ENCODE results near the gene NOS3.
"Not testable (repeated sequence)": the region's sequence is repeated elsewhere in the genome, so short reads cannot be mapped to it uniquely, and the experiment has no call there.

The NOS3 gene

DNA sequence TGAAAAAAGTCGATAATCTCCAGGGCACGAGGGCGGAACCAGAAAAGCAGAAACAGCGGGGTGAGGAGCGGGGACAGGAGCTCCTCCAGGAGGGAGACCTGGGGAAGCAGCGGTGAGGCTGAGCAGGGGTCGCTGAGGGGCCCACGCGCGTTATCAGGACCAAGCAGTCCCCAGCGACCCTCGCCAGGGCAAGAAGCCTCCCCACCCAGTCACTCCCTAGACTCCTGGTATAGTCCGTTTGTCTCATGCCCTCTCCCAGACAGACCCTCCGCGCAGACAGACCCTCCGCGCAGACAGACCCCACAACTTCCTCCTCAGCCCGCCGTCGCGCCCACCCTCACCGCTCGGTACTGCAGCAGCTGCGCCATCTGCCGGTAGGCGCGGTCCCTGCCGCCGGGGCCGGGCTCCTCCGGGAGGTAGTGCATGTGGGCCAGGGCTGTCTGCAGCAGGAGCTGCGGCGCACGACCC lies 27.2 kb downstream of the NOS3 start:
- no peak for DNase-seq (ENCODE audit: low read depth)

DNA sequence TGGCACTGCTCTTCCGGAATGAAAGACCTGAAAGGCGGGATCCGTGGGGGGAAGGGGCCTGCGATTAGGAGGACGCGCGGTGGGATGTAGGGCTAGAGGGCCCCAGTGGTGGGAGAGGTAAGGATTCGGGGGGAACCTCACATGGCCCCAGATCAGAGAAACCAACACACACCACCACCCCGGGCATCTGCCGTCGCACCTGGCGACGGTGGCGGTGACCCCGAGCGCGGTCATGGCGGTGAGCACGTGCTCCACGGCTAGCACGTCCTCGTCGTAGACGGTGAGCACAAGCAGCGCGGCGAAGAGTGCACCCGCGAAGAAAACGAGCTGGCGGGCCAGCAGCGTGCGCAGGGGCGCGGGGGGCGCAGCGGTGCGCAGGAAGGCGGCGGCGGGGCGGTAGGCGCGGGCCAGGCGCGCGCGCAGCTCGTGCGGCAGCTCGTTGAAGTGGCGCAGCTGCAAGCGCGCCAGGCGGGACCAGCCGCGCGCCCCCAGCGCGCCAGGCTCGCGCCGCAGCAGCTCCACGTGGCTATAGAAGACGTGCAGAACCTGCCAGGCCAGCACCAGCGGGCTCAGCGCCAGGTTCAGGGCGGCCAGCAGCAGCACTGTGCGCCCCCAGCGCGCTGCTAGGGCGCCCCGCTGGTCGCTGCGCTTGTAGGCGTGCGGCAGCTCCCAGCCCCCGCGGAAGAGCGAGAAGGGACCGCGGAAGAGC lies 27.8 kb downstream of the NOS3 start:
- DNase-seq (ENCODE audit: low read depth) = no peak

DNA sequence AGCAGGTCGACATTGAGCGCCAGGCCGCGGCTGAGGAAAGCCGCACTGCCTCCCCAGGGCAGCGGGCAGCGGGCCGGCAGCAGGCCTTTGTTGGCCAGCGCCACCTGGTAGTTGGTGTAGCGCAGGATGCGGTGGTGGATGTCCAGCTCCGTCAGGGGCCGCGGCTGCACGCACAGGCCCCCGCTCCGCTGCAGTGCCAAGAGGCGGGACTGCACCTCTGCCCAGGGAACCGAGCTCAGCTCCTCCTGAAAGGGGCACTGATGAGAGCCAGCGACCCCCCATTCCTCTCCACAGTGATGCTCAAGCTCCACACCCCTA lies 28.3 kb downstream of the NOS3 start:
- no peak for DNase-seq (ENCODE audit: low read depth)

DNA sequence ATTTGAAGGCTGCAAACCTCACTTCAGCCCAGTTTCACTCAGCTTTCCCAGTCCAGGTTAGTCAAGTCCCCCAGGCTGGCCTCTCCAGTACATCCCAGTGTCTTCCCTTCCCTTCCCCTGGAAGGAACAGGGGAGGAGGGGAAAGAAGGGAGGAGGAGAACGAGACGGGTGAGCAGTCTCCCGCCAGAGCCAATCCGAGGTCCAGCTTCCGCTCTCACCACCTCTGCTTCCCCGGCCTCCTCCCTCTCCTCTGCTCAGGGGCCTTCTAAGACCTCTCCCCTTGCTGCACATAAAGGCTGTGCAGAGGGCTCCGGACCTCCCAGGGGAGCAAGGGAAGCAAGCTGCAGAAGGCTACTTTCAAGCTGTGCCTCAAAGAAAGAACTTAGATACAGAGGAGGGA lies 29.4 kb downstream of the NOS3 start:
- DNase-seq (ENCODE audit: low read depth) = no peak

DNA sequence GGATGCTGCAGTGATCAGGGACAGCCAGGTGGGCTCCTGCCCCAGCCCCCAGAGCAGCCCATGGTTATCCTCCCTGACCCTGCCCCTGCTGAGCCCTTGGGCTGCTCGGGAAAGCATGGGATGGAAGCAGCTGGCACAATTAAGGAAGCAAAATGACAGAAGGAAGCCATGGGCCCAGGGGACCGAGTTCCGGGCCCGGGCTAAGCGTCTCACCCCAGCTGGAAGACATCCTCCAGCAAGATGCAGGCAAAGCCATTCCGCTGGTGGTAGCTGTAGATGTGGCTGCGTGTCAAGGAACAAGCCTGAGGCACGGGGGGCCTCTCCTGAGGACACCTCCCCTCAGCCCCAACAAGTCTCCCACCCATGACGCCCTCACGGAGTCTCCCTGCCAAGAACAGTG lies 32.4 kb downstream of the NOS3 start:
- DNase-seq (ENCODE audit: low read depth) = no peak

DNA sequence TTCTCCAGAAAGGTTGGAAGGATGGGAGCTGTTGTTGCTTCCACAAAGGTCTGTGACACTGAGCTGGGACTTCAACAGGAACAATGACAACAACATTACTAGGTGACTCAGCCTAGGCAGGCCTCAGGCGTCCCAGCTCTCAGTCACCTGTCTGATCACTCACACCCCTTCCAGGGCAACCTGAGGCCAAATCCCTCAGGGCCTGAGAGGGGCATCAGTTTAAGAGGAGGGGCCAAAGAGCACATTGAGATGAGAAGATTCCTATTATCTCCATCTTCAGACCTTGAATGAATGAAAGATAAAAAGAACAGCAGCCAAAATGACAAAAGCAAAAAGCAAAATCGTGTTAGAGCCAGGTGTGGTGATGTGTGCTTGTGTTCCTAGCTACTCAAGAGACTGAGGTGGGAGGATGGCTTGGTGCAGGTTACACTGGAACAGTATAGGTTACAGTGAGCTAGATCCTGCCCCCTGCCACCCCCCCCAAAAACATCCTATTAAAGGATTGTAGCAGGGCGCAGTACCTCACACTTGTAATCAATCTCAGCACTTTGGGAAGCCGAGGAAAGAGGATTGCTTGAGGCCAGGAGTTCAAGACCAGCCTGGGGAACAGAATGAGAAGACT lies 33.7 kb downstream of the NOS3 start, which contains the start of gene ATG9B:
ATG9B (minus strand) TSS at position 60 of the 622 bp plus-strand sequence. CDS start 71 bp downstream, outside the sequence.
- no peak for DNase-seq (ENCODE audit: low read depth)

DNA sequence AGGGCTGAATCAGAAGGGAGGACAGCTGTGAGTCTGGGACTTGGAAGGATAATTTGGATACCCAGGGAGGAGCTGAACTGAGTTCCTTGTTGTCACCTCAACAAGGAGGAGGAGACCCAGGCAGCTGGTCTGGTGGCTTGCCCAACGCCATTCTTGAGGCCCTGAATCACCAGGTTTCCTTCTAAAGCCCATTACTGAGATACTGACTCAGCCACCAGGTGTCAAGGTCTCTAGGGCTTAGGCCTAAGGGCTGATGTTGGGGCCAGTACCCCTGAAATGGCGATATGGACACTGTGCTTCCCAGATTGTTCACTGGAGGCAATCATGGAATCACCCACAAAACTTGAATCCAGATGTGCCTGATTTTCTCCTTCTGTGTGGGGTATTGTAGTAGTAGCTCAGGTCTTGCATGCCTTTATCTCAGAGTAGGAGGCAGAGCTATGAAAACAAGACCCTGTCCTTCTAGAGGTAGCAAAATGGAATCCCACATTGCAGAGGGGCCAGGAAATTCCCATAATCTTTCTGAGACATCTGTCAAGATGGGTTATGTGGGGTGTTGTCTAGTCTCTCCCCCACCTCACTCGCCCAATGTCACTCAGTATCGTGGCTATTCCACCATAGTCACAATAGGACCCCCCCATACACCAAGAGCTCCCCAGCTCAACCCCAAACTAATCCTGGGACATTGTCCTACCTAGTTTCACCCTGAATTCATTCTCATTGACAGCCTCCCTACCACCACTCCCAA lies 35.3 kb downstream of the NOS3 start:
- no peak for DNase-seq (ENCODE audit: low read depth)

DNA sequence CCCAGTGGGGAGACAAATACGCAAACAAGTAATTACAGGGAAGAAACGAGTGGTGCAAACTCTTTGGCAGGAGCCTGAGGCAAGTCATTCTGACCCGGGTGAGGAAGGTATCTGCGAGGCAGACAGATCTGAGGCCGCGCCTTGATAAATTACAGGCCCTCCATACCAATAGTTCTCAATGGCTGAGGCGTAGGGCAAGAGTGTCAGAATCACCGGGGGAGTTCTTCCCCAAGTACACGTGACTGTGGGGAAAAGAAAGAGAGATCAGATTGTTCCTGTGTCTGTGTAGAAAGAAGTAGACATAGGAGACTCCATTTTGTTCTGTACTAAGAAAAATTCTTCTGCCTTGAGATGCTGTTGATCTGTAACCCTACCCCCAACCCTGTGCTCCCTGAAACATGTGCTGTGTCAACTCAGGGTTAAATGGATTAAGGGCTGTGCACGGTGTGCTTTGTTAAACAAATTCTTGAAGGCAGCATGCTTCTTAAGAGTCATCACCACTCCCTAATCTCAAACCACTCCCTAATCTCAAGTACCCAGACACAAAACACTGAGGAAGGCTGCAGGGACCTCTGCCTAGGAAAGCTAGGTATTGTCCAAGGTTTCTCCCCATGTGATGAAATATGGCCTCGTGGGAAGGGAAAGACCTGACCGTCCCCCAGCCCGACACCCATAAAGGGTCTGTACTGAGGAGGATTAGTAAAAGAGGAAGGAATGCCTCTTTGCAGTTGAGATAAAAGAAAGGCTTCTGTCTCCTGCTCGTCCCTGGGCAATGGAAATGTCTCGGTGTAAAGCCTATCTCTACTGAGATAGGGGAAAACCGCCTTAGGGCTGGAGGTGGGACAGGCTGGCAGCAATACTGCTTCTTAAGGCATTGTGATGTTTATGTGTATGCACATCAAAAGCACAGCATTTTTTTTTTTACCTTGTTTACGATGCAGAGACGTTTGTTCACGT lies 36.2 kb downstream of the NOS3 start:
- DNase-seq (ENCODE audit: low read depth) = not testable (repeated sequence)

DNA sequence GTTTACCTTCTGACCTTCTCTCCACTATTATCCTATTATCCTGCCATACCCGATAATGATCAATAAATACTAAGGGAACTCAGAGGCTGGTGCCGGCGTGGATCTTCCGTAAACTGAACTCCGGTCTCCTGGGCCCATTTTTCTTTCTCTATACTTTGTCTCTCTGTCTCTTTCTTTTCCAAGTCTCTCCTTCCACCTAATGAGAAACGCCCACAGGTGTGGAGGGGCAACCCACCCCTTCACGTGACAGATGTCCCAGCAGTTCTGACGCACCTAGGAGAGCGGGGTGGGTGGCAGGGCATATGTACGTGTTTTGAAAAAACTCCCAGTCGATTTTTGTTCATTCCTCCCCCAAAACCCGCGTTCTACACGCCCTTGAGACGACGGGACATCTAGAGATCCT lies 36.9 kb downstream of the NOS3 start:
- DNase-seq (ENCODE audit: low read depth) = not testable (repeated sequence)

DNA sequence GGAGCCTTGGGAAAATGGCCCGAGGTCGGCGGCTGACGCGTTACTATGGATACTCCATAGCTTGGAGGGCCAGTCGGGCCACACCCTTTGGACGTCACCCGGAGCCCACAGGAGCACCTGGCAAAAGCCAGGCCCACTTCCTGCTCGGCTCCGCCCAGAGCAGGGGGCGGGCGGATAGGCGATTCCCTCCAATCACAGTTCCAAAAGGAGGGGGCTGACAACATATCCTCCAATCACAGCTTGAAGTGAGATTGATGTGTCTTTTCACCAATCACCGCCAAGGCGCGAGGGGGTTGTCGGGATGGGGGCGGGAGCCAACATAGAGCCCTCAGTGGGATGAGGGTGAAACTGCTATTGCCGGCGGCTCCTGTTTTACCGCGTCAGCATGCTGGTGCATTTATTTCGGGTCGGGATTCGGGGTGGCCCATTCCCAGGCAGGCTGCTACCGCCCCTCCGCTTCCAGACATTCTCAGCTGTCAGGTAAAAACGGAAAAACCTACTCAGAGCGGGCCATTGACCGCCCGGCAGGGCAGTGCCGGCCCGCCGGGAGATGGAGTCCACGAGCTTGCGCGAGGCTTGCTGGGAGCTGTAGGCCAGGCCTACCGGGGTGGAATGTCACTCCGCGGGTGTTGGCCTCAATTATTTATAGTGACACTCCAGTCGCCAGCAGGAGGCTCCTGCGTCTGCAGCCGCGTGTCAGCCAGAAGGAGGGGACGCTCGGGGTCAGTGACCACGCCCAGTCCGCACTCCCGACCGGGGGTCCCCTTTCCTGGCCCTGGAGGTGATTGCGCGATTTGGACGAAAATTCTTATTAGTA lies 37.5 kb downstream of the NOS3 start, which contains the start of gene ABCB8:
ABCB8 (plus strand) TSS at position 320 of the 817 bp plus-strand sequence; CDS start at position 386, 66 bp downstream.
- peak; percentile 98 for DNase-seq (ENCODE audit: low read depth)

DNA sequence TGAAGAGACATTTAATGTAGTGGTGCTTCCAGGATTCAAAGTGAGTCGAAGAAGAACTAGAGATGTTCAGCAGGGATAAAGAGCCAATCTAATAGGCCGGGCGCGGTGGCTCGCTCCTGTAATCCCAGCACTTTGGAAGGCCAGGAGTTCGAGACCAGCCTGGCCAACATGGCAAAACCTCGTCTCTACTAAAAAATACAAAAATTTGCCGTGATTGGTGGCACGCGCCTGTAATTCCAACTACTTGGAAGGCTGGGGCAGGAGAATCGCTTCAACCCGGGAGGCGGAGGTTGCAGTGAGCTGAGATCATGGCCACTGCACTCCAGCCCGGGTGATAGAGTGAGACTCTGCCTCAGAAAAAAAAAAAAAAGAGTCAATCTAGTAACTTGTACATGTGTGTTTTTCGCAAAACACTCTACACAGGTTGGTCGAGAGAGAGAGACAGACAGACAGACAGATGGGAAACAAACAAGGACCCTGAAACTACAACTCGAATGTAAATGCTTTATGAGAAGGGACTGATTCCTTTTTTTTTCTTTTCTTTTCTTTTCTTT lies 38.2 kb downstream of the NOS3 start:
- DNase-seq (ENCODE audit: low read depth) = no peak

DNA sequence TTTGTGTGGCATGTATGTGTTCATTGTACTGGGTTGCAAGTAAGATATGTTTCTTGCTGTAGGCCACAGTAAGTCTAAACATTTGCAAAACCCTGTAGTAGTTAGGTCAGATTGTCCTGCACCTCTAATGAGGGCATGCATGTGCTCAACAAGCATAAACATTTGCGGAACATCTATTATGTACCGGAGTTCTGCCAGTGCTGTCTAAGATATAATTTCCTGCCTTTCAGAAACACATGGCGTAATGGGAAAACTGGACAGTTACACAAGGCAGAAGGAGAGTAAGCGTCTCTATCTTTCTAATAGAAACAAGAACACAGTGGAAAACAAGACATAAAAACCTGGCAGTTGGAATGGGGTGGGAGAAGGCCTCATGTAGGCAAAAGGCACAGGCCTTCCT lies 40.2 kb downstream of the NOS3 start:
- peak; percentile 30 for DNase-seq (ENCODE audit: low read depth)

DNA sequence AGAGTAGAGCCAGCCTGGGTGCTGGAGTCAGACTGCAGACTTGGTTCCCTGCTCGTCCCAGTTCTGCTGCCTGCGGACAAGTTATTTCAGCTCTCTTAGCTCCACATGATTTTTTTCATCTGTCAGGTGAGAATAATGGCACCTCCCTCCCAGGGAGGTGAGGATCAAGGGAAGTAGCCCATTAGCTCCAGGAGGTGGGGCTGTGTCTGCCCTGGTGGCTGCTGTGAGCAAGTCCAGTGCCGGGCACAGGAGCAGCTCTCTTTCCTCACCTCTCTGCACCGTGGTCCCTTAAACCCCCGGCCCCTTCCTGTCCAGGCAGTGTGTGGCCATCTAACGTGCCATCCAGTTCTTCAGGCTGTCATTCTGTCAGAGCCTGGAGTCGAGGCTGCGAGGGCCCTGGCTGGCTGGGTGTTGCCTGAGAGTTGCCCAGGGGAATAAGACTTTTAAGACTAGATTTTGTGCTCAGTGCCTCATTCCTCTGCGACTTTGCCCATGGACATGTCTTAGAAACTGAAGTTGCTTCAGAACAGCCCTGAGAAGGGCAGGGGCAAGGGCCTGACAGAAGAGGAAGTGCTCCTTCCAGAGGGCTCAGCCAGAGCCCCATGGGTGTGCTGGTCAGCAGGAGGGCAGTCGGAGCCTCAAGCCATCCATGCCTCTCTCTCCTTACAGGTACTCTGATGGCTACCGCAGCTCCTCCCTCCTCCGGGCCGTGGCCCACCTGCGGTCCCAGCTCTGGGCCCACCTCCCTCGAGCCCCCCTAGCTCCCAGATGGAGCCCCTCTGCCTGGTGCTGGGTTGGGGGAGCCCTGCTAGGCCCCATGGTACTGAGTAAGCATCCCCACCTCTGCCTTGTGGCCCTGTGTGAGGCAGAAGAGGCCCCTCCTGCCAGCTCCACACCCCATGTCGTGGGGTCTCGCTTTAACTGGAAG lies 42.4 kb downstream of the NOS3 start:
- DNase-seq (ENCODE audit: low read depth) = no peak

DNA sequence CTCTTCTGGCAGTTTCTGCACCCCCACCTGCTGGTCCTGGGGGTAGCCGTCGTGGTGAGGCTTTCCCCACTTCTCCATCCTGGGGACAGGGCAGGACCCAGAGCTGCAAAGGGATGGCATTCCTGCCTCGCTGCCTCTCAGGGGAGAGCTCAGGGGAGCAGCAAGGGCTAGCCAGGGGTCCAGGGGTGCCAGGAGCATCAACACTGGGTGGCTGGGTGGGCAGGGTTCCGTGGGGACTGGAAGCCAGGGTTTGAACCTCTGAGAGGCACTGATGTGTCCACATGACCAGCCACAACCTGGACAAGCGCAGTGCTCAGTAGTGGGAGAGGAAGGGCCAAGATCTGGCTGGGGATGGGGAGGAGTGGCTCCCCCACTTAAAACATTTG lies 43.0 kb downstream of the NOS3 start:
- DNase-seq (ENCODE audit: low read depth) = no peak

DNA sequence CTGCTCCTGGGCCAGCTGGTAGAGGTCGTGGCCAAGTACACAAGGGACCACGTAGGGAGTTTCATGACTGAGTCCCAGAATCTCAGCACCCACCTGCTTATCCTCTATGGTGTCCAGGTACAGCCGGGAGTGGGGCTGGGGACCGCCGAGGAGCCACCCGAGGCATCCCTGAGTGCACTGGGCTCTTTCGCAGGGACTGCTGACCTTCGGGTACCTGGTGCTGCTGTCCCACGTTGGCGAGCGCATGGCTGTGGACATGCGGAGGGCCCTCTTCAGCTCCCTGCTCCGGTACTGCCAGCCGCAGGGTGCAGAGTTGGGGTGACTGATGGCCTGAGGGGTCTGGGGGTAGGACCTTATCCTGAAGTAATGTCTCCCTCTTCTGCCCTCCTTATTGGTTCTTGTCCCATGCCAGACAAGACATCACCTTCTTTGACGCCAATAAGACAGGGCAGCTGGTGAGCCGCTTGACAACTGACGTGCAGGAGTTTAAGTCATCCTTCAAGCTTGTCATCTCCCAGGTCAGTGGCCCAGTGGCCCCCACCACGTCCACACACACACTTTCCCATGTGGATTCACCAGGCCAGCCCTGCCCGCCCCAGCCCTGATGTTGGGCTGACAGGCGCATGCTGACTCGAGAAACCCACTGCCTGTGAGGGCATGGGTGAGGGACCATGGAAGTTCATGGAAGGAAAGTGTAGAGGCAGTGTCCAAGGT lies 43.7 kb downstream of the NOS3 start:
- DNase-seq (ENCODE audit: low read depth) = no peak

DNA sequence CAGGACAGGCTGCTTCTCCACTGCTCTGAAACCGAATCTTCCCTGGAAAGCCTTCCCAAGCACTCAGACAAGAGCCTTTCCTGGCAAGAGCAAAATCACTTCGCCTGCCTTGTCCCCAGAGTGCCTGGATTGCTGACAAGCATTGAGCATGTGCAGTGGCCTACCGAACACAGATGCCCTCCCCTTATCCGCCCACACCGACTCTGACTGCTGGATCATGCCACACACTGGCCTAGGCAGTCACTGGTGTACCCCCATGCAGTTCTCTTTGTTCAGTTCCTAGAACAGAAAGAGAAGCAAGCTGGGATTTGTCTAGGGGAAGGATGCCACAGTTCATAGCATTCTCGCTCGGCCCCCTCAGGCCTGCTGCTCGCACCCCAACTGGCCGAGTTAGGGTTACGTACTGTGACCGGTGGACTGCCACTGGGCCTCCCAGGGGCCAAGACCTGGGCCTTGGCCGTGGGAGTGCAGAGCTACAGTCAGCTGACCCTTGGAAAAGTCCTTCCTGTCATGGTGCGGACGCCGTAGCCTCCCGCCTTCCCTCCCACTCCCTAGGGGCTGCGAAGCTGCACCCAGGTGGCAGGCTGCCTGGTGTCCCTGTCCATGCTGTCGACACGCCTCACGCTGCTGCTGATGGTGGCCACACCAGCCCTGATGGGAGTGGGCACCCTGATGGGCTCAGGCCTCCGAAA lies 44.4 kb downstream of the NOS3 start:
- DNase-seq (ENCODE audit: low read depth) = no peak

DNA sequence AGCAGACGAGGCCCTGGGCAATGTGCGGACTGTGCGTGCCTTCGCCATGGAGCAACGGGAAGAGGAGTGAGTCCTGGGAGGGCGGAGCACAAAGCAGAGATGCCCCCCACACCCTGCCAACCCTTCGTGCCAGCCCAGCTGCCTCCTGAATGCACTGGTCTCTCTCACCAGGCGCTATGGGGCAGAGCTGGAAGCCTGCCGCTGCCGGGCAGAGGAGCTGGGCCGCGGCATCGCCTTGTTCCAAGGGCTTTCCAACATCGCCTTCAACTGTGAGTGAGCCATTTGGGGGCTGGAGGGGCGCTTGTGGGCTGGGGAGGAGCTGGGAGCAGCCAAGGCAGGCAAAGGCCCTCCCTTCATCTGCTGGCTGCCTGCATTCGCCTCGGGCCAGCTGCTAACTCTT lies 45.1 kb downstream of the NOS3 start:
- no peak for DNase-seq (ENCODE audit: low read depth)
